Ureter (tissue), 1 donor: Measurements from ENCODE around the gene ELF5. TPM values are rescaled to one million over a fixed set of nuclear protein-coding genes. Genes with fewer than 3 reads are reported as not detected.

Source experiments
- DNase-seq: peaks from one replicate; pipeline ENCODE4 v3.0.0-alpha.2; 2020; ENCODE audit warnings: low spot score
- total RNA-seq: library from RNA; stranded (reverse); gene quantifications from one replicate; pipeline ENCODE4 v1.2.4, GENCODE V29; 2023
- donor health status: DM: yes; HTN: yes; CAD: no.

The ELF5 gene
- total RNA-seq, 1 donor from 2014 or later: 70.3 TPM

DNA sequence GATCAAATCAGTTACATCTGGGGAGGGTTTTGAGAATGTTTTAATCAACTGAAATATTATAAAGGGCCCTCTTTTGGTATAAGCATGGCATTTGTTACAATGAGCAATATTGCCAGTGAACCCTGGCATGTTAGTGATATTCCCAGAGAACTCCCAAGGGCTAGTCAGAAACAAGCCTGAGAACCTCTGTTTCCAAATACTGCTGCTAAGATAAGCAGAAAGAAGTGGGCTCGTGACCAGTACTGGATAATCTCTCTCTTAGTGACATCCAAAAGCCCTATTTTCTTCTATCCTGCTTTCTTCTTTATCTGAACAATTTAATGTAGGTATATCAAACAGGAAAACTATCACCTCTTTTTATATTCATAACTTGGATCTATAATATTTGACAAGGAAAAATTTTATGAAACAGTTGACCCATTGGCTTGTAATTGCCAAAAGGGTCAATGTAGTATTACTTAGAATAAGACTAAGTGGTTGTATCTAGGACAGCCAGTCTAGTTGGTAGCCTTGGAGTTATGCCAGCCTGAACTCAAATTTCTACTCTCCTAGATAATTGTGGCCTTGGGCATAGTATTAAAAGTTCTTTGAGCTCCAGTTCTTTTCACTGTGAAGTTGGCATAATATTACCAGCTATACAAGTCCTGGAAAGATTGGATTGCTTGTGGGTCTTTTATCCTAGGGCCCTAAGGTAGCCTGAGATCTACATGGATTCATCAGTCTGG lies 59.1 kb downstream of the ELF5 start:
- DNase-seq: no peak

DNA sequence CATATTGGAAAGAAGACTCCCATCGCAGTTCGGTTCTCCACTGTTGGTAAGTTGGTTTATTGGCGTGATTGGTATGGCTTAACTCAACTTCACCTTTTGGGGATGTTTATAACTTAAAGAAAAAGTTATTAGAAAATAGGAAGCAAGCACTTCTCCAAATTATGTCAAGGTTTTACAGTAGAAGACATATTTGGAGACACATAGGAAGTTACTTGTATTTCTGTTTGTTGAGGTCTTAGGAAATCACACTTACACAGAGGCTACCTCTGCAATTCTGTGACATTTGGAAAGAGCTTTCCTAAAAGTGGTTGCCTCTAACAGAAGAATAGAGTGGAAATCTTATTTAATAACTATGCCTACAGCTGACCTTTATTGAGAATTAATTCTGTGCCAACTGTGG lies 62.5 kb downstream of the ELF5 start:
- no peak for DNase-seq

DNA sequence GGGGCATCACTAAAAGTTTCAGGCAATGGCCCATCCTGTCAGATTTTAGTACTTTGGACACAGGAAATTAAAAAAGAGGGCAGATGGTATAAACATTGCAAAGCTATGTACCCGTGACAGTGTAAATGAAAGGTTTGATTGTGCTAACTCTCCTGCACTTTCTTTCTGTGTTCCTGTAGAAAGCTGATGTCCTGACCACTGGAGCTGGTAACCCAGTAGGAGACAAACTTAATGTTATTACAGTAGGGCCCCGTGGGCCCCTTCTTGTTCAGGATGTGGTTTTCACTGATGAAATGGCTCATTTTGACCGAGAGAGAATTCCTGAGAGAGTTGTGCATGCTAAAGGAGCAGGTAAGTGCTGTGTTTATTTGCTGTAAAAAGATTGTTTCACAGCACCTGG lies 64.6 kb downstream of the ELF5 start:
- DNase-seq: no peak

DNA sequence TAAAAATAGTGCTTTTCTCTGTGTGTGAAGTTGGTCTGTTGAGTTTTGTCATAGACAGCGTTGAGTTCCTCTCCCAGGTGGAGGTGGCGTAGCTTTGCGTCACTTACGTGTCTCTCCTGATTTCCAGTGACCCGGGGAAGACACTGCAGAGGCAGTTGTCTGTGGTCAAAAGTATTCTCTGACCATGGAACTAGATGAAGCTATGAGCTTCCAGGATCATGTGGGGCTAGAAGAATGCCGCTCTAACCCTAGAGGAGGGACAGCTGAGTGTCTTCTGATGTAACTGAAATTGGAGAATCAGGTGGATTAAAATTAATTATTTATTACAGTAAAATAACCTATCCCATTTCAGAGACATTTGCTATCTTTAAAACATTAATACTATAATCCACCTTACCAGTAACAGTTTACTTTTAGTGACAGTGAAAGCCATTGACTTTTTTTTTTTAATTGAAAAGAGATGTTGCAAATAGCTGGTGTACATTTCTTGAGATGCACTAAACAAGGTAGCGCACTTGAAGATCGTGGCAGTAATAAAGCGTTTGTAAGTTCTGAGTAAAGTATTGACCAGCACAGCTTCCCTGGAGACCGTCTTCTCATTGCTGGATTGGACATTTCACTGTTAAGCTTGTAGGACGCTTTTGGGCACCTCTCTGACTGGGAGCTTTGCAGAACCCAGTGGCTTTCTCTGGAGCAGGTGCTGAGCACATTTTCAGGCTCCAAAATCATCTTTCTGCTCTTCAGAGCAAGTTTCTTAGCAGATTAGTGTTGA lies 65.2 kb downstream of the ELF5 start:
- DNase-seq: no peak

DNA sequence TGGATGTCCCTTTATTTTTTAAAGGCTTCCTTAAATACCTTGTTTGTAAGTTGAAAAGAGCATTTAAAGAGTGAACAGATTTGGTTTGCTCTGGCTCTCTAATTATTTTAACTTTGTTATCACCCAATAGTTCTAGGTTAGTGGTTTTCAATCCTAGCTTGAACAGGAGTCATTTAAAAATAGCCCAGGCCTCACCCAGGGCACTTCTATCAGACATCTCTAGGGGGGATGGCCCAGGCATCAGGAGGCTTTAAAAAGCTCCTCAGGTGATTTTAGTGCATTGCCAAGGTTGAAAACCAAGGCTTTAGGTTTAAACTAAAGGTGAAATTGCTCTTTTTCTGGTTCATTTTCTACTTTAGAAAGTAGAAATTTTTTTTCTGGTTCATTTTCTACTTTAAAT lies 66.5 kb downstream of the ELF5 start:
- no peak for DNase-seq

DNA sequence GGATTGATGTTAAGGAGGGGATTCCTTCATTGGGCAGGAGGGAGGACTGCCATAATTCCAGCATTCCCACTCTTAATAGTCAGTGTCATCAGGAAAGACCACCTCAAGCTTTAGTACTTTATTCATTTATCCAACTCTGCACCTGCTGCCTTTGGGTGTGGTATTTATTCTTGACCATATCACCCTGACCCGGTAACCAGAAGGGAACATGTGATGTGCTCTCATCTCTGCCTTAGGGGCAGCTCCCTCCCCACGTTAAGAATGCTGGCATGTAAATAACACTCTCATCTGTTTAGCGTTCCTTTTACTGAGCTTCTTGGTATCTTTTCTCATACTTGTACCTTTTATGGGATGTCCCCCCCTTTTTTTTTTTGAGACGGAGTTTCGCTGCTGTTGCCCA lies 67.2 kb downstream of the ELF5 start:
- DNase-seq: no peak

DNA sequence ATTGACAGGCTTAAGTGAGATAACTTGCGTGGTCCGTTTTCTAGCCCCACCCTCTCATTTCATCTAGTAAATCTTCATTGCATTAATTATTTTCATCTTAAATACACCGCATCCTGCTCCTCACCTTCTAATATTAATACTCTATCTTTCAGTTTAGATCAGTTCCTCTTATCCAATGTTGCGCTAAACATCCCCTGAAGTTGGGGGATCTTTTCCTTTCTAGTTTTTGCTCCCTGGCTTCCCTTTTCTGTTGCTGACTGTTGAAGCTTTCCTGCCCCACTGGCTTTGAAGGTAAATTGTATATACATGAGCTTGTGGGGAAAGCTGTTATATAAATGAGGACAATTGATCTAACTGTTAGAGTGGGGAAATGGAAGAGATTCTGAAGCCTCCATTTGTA lies 67.6 kb downstream of the ELF5 start:
- DNase-seq: no peak

DNA sequence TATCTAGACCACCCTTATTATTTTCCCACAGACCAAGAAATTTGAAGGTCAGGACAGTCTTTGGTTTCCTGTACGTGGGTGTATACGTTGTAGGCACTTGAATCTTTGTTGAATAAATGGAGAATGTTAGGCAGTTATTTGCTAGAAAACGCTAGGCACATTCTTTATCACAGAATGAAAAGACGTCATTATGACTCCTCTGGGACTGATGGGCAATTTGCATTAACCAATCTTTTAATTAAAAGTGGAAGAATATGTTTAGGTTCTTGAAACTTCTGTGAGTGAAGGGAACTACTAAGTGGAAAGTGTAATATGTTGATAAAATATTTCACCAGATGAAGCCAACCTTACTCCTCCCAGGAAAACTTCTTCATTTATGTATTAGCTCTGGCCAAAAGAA lies 69.2 kb downstream of the ELF5 start:
- DNase-seq: no peak

DNA sequence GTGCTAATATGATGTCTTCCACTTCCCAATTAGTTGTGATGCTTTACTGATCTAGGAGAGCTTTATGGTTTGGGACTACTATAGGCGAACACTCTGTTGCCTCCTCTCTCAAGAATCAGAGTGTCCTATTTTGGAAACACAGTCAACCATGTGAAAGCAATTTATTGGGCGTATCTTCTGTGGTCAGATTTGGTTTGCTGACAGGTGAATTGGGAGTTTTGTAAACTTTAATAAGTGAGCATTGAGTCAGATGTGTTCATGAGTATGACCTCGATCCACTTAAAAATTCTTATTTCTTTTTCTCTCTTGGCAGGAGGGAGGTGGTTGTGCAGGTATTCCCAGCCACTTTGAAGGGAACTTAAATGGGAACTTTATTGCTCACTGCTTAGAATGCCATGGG lies 70.5 kb downstream of the ELF5 start:
- DNase-seq: no peak

DNA sequence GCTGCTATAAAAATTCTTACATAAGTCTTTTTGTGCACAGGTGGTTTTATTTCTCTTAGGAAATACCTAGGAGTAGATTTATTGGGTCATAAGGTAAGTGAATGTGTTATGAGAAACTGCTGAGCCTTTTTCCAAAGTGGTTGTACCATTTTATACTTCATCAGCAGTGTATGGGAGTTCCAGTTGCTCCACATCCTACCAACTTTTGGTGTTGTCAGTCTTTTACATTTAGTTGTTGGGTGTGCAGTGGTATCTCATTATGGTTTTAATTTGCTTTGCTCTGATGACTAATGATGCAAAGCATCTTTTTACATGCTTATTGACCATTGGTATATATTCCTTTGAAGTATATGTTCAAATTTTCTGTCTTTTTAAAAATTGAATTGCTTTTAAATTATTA lies 71.8 kb downstream of the ELF5 start:
- no peak for DNase-seq

DNA sequence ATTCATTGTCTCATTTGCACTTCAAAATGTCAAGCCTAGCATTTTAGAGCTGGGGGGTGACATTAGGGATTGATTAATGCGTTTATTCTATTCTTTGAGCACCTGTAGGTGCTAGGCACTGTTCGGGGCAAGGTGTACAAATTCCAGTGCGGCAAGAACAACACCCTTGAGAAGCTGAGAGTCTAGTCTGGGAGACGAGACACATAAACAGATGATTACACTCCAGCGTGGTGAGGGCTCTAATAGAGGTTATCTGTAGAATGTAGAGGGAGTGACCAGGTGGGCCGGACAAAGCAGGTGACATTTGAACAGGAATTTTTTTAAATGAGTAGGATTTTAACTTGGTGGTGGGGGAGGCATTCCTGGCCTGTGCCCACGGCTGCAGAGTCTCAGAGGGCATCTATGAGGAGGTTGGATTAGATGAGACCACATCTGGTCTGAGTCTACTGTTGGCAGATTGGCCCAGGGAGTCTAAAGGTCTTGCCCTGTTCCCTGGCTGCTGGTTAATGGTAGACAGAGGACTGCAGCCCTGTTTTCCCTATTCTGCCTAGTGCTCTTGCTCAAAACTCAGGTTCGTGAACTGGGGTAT lies 73.9 kb downstream of the ELF5 start:
- no peak for DNase-seq

DNA sequence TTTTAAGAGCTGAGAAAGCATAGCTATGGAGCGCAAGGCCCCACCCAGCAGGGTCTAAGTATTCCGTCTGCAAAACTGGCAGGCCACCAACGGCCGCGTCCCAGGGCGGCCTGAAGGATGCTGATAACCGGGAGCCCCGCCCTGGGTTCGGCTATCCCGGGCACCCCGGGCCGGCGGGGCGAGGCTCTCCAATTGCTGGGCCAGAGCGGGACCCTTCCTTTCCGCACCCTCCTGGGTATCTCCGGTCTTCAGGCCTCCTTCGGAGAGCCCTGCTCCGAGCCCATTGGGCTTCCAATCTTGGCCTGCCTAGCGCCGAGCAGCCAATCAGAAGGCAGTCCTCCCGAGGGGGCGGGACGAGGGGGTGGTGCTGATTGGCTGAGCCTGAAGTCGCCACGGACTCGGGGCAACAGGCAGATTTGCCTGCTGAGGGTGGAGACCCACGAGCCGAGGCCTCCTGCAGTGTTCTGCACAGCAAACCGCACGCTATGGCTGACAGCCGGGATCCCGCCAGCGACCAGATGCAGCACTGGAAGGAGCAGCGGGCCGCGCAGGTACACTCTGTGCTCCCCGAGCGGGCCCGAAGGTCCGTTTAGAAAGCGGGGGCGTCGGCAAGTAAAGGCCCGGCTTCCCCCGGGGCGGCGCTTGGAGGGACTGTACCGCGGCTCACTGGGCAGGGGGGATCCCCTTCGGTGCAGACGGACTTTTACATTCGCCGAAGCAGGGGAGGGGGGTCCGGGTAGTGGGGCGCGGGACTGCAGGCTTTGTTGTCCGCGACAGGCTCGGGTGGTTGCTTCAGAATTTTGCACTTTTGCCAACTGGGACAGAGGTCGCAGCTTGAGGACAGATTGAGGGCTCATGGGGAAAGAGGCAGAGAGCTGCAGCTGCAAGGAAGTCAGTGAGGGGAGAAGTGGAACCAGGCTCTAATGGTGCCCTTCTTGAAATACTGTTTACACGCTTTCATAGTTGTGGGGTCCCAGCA lies 74.8 kb downstream of the ELF5 start, which contains the start of gene CAT:
Gene CAT (plus strand): TSS at position 406 of the 979 bp plus-strand sequence. CDS start 80 bp downstream, at position 486.
- DNase-seq: peak; percentile 99

DNA sequence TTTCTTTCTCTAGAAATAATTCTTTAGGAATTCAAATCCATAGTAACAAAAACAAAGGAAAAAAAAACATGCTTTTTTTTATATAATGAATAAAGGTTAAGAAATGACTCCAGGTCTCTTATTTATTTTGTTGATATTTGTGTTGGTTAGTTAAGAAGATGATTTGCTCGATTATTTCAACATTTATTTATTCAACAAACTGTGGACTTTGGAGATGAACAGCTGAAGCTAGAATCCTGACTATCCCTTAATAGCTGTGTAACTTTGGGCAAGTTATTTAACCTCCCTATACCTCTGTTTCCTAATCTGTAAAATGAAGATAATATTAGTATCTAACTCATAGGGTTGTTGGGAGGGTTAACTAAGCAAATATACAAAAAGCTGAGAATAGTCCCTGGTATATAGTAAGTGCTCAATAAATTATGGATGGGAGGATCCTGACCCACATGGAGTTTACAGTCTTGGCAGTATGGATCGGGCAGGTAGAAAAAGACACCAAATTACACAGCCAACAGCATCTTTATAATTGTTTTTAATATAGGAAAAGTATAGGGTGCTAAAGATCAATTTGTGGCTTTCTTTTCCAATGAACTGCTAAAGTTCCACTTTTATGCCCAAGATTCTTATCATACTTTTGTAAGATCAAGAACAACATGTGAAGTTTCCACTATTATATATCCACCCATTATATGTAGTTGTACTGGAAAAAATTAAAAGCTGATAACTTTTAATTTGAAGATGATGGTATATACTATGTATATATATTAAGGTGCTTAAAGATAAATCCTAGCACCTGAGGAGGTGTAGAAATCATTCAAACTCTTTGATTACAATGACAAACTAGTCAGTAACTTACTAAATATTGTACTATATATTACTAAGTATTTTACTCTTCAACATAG lies 76.1 kb downstream of the ELF5 start:
- DNase-seq: no peak

DNA sequence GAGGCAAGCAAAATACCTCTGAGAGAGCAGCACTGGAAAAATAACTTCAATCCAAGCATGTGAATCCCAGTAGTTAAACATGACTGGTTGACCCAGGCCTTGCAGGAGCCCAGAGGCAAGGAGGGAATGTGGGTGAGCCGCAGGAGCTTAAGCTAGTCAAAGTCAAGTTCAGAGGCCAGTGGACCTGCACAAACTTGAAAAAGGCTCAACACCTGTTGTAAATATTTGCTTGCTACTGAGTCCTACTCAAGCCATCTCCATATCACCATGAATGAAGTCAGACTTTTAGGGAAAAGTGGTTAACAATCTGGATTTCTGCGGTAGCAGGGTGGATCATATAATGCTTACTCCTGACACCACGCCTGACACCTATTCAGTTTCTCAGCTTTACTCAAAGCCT lies 79.7 kb downstream of the ELF5 start:
- DNase-seq: no peak

DNA sequence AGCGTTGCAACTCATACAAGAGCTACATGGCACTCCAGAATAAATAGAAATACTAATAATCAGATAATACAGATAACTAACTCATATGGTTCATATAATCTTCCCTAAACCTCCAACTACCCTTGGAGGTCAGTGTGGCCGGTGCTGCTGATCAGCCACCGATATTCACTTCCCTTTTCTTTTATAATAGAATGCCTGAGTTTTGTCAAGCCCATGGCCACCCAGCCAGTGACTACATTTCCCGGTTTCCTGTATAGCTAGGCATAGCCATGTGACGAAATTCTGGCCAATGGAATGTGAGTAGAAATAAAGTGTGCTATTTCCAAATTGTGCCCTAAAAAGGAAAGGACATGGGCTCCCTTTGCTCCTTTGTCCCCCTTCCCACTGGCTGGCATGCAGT lies 80.8 kb downstream of the ELF5 start:
- DNase-seq: no peak

DNA sequence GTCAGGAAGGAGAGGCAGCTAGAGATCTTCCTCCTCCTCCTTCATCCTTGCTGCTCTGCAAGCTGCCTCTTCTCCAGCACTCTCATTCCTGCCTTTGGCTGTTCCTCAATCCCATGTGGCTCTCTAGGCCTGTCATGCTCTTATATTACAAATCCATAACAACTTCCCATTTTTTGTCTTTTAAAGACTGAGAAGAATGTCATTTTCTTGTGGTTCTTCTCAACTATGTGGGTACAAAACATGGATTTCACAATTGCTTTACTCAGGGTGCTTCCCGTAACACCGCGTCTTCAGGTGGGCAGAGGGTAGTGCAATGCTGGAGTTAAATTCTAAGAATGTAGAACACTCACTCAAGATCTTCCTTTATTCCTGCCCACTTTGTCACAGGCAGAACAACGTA lies 81.6 kb downstream of the ELF5 start:
- DNase-seq: no peak
